NCI-H748 (cell line): ENCODE data around the gene OR5T3.

ENCODE experiments used
- DNase-seq: peaks from one replicate; lab custom pipeline; 2025; ENCODE audit not compliant: unreplicated experiment; lab: John Stamatoyannopoulos, UW

The OR5T3 gene

GRCh38 chr11:56251954-56252353 is at the start of gene OR5T3:
OR5T3 (plus strand) TSS chr11:56252254; CDS start chr11:56252254, 0 bp downstream.
- DNase-seq: no peak

DNA sequence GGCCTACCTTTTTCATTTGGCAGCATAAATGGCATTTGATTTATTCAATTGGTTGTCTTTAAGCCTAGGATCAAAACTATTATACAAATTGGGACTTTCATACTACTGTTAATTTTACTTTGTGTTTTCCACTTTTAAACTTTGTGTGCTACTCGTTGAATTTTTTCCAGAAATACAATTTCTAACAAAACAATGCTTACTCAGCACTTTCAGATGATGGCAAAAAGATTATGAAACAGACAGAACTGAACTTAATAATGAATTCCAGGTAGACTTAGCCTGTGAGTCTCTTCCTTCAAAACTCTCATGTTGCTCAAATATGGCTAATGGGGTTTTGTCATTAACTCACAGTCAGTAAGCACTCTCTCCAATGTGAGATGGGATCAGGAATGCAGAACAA is 44.3 kb upstream of the OR5T3 start:
- no peak for DNase-seq

GRCh38 chr11:56214537-56214936 is 37.5 kb upstream of the OR5T3 start:
- DNase-seq: no peak

- peak; percentile 71 for DNase-seq
Observed at GRCh38 chr11:56219735-56220134, 32.3 kb upstream of the OR5T3 start.

- no peak for DNase-seq
Observed at GRCh38 chr11:56234155-56234554, 17.9 kb upstream of the OR5T3 start, which contains the start of gene OR5T2. OR5T2 (minus strand) TSS chr11:56234255; CDS start chr11:56233062, 1,193 bp downstream.

GRCh38 chr11:56271092-56271491 is 19.0 kb downstream of the OR5T3 start:
- DNase-seq: peak; percentile 85

GRCh38 chr11:56273854-56274253 is 21.8 kb downstream of the OR5T3 start, which contains the start of gene OR5T1:
OR5T1 (plus strand) TSS chr11:56274154; CDS start chr11:56275639, 1,485 bp downstream.
- DNase-seq: no peak

- no peak for DNase-seq
Observed at GRCh38 chr11:56292154-56292553, 40.1 kb downstream of the OR5T3 start, which contains the start of gene OR8H1. OR8H1 (minus strand) TSS chr11:56292254; CDS start chr11:56291062, 1,192 bp downstream.

GRCh38 chr11:56296898-56297297 is 44.8 kb downstream of the OR5T3 start:
- peak; percentile 78 for DNase-seq
